C4-2B (cell line): ENCODE measurements around the gene MRPS7.

Source experiments
- ZFX ChIP-seq: fragments of 450-650 bp; IDR thresholded peaks from 2 replicates; pipeline ENCODE4 v1.6.1; 2017
- TF ChIP-seq, protein P1 (sequence below): fragments of 450-650 bp; conservative IDR thresholded peaks from 2 replicates; pipeline ENCODE4 v1.5.1; 2017; ENCODE audit warnings: mild to moderate bottlenecking

DNA sequence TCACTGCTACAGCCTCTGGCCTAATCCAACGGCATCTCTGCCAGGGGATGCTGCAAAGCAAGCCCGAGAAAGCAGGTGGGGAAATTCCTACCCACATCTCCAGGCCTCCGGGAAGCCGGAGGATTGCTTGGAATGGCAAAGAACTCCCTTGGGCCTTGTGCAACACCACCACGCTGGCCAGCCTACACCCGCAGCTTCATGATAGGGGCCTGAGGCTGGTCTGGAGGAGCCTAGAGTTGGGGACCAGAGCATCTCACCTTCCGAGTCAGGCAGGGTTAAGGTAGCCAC is 20.6 kb upstream of the MRPS7 start:
- TF ChIP-seq, protein P1, sequence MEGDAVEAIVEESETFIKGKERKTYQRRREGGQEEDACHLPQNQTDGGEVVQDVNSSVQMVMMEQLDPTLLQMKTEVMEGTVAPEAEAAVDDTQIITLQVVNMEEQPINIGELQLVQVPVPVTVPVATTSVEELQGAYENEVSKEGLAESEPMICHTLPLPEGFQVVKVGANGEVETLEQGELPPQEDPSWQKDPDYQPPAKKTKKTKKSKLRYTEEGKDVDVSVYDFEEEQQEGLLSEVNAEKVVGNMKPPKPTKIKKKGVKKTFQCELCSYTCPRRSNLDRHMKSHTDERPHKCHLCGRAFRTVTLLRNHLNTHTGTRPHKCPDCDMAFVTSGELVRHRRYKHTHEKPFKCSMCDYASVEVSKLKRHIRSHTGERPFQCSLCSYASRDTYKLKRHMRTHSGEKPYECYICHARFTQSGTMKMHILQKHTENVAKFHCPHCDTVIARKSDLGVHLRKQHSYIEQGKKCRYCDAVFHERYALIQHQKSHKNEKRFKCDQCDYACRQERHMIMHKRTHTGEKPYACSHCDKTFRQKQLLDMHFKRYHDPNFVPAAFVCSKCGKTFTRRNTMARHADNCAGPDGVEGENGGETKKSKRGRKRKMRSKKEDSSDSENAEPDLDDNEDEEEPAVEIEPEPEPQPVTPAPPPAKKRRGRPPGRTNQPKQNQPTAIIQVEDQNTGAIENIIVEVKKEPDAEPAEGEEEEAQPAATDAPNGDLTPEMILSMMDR = no peak
- no peak for TF ChIP-seq ZFX
